H1 (cell line): ENCODE data around the gene SH3PXD2B. TPM values are rescaled to one million over a fixed set of nuclear protein-coding genes. Genes with fewer than 3 reads are reported as not detected.

ENCODE experiments used
- CREB1 ChIP-seq: IDR thresholded peaks from 2 replicates; pipeline ENCODE4 v1.6.1; 2012; ENCODE audit warnings: inconsistent platforms
- EZH2 ChIP-seq: fragments of 200-600 bp; sonication (generic); IDR thresholded peaks from 2 replicates; pipeline ENCODE4 v1.7.1; 2012; ENCODE audit warnings: low read depth, mild to moderate bottlenecking, moderate library complexity, low read length, inconsistent platforms; ENCODE audit not compliant: severe bottlenecking
- GTF2F1 ChIP-seq: IDR thresholded peaks from 2 replicates; pipeline ENCODE4 v1.6.1; 2012; ENCODE audit warnings: low read depth, low read length, improper control_type of control experiment, borderline replicate concordance
- HDAC2 ChIP-seq, 2 experiments: fragments of 300-600 bp in 1 of 2; sonication (generic) in 1 of 2; IDR thresholded peaks; 2 replicates each; pipeline ENCODE4 v1.6.1; 2011 to 2012; ENCODE audit warnings: low read depth in 2 of 2, low read length in 2 of 2, mild to moderate bottlenecking in 2 of 2, moderate library complexity in 2 of 2, borderline replicate concordance in 1 of 2, inconsistent platforms in 1 of 2
- YY1 ChIP-seq: IDR thresholded peaks from 2 replicates; pipeline ENCODE4 v1.6.1; 2011; ENCODE audit warnings: low read depth, mild to moderate bottlenecking, low read length
- ZNF274 ChIP-seq: IDR thresholded peaks from 2 replicates; pipeline ENCODE4 v1.7.0; 2012; ENCODE audit warnings: low read length, borderline replicate concordance; ENCODE audit errors: extremely low read depth
- polyA plus RNA-seq, 7 experiments: library from polyadenylated mRNA; depleted of rRNA in 3 of 7; stranded (reverse) in 5 of 7; unstranded in 2 of 7; fragments of >200 nt in 5 of 7; fragments of 200-250 nt in 2 of 7; gene quantifications; 1 replicate in 5 of 7; 2 replicates in 1 of 7; 4 replicates in 1 of 7; pipeline versions ENCODE4 v1.2.1 to v1.2.3, GENCODE V29; 2011 to 2013; ENCODE audit warnings: missing spikeins in 2 of 7, mixed read lengths in 2 of 7
- total RNA-seq: library from RNA; stranded (reverse); fragmentation: NEBNext Ultra II Directional; extraction: Animal tissue kit (Norgen Biotek cat#: 25700); gene quantifications from 2 replicates; pipeline ENCODE4 v1.2.1, GENCODE V29; 2021
- TF ChIP-seq, protein P1 (sequence below), 3 experiments: IDR thresholded peaks; 1 replicate in 2 of 3; 2 replicates in 1 of 3; pipeline versions ENCODE4 v1.5.1 to v1.6.1; 2011; ENCODE audit warnings: low read length in 3 of 3, mild to moderate bottlenecking in 3 of 3, inconsistent platforms in 2 of 3, low read depth in 1 of 3, moderate library complexity in 1 of 3; ENCODE audit not compliant: insufficient read depth in 1 of 3; ENCODE audit errors: control extremely low read depth in 1 of 3
- TF ChIP-seq, protein P2 (sequence below): IDR thresholded peaks from 2 replicates; pipeline ENCODE4 v1.6.1; 2012; ENCODE audit warnings: inconsistent platforms

The SH3PXD2B gene
- total and polyA plus RNA-seq, 2 of the 8 experiments (the other 6 are each of a cell fraction or from before 2014, with no cell fraction given) = 32.9 to 72.9 TPM

DNA sequence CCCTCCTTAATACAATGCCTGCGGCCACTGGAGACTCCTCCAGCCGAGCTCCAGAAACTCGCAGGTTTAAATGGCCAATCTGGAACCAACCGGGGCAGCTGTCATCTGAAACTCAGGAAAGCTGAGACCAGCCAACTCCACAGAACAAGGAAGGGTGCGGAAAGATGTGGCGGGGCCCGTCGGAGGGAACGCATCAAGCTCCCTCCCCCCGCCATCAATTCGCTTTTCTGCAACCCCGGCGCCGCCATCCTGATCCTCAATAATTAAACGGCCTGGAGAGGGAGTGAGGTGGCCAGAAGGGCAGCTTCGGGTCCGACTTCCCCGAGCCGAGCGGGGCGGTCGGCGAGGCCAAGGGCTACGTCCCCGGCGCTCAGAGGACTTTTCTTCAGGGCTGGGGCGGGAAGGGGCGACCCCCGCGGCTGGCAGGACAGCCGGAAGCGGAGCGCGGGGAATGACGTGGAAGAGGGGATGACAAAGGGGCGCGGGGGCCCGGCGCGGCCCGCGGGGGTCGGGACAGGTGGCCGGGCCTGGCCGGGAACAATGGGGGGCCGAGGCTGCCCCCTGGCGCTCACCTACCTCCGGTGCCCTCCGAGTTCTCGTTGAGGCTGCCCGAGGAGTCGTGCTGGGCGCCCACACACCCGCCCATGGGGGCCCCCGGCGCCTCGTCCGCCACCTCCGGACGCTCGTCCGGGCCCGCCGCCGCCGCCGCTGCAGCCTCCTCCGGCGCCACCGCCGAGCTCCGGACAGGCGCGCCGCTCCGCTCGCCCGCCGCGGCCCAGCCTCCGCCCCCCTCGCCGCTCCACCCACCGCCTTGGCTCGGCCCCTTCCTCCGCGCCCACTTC lies 171.1 kb downstream of the SH3PXD2B start, which contains the start of gene UBTD2 (continued):
- TF ChIP-seq YY1 (peak; percentile 50; the same call in 1 of the 2 replicates), CREB1 (peak; percentile 57; the same call in 1 of the 2 replicates), ZNF274 (no peak), HDAC2 (IDR thresholded peaks at IDR 0.05; ENCODE audit: borderline replicate concordance in 1 of 2, low read depth in 2 of 2, low read length in 2 of 2) (peak in 1 of 2 experiments; percentile 79; a peak in 2 of 4 replicates), EZH2 (no peak), GTF2F1 (no peak)
- TF ChIP-seq, protein P1, sequence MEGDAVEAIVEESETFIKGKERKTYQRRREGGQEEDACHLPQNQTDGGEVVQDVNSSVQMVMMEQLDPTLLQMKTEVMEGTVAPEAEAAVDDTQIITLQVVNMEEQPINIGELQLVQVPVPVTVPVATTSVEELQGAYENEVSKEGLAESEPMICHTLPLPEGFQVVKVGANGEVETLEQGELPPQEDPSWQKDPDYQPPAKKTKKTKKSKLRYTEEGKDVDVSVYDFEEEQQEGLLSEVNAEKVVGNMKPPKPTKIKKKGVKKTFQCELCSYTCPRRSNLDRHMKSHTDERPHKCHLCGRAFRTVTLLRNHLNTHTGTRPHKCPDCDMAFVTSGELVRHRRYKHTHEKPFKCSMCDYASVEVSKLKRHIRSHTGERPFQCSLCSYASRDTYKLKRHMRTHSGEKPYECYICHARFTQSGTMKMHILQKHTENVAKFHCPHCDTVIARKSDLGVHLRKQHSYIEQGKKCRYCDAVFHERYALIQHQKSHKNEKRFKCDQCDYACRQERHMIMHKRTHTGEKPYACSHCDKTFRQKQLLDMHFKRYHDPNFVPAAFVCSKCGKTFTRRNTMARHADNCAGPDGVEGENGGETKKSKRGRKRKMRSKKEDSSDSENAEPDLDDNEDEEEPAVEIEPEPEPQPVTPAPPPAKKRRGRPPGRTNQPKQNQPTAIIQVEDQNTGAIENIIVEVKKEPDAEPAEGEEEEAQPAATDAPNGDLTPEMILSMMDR (IDR thresholded peaks at IDR 0.05; ENCODE audit: control extremely low read depth in 1 of 3, insufficient read depth in 1 of 3, low read depth in 1 of 3, low read length in 3 of 3) = peak in 2 of 3 experiments; percentile 12 to 39; a peak in 3 of 4 replicates
- TF ChIP-seq, protein P2, sequence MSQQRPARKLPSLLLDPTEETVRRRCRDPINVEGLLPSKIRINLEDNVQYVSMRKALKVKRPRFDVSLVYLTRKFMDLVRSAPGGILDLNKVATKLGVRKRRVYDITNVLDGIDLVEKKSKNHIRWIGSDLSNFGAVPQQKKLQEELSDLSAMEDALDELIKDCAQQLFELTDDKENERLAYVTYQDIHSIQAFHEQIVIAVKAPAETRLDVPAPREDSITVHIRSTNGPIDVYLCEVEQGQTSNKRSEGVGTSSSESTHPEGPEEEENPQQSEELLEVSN = no peak
